Keratinocyte (primary cell): ENCODE results near the gene PODN. TPM values are rescaled to one million over a fixed set of nuclear protein-coding genes. Genes with fewer than 3 reads are reported as not detected.

ENCODE experiments used
- DNase-seq: peaks from one replicate; pipeline ENCODE4 v3.0.0-alpha.2; 2011; ENCODE audit warnings: low read depth, missing footprints, low spot score
- FAIRE-seq: peaks from 2 replicates; lab custom pipeline; 2011; peaks lifted over from hg19 to GRCh38; lab: Jason Lieb, UNC
- H2AFZ ChIP-seq: 2 replicates; pipeline ENCODE4 v1.6.0; 2012; ENCODE audit warnings: low read length, control low read depth, inconsistent platforms; ENCODE audit not compliant: control insufficient read depth
- H3K27ac ChIP-seq: 2 replicates; pipeline ENCODE4 v1.5.1; 2011; ENCODE audit warnings: low read length; ENCODE audit not compliant: control insufficient read depth, insufficient read depth
- H3K27me3 ChIP-seq: 3 replicates; pipeline ENCODE4 v1.6.0; 2011; ENCODE audit warnings: low read length; ENCODE audit not compliant: control insufficient read depth, insufficient read depth; ENCODE audit errors: extremely low read depth
- H3K36me3 ChIP-seq, 2 experiments: 2 replicates in 1 of 2; 3 replicates in 1 of 2; pipeline ENCODE4 v1.5.1; 2011; ENCODE audit warnings: low read length in 2 of 2, mild to moderate bottlenecking in 1 of 2; ENCODE audit not compliant: control insufficient read depth in 2 of 2, insufficient read depth in 2 of 2; ENCODE audit errors: extremely low read depth in 1 of 2
- H3K4me1 ChIP-seq: 3 replicates; pipeline ENCODE4 v1.5.1; 2011; ENCODE audit warnings: low read length; ENCODE audit not compliant: control insufficient read depth, insufficient read depth; ENCODE audit errors: extremely low read depth
- H3K4me2 ChIP-seq: 3 replicates; pipeline ENCODE4 v1.6.0; 2011; ENCODE audit warnings: low read depth, low read length; ENCODE audit not compliant: control insufficient read depth, insufficient read depth; ENCODE audit errors: extremely low read depth
- H3K4me3 ChIP-seq, 3 experiments: fragments of 200-600 bp in 1 of 3; sonication (generic) in 1 of 3; 2 replicates in 2 of 3; 3 replicates in 1 of 3; pipeline ENCODE4 v1.5.1; 2011 to 2016; ENCODE audit warnings: low read length in 3 of 3, mild to moderate bottlenecking in 3 of 3, control low read depth in 2 of 3, inconsistent platforms in 1 of 3, low read depth in 1 of 3, mixed read lengths in 1 of 3, mixed run types in 1 of 3, moderate library complexity in 1 of 3; ENCODE audit not compliant: control insufficient read depth in 2 of 3, insufficient read depth in 2 of 3; ENCODE audit errors: extremely low read depth in 1 of 3
- H3K79me2 ChIP-seq: 2 replicates; pipeline ENCODE4 v1.6.0; 2012; ENCODE audit warnings: low read length; ENCODE audit not compliant: control insufficient read depth, insufficient read depth
- H3K9ac ChIP-seq: 3 replicates; pipeline ENCODE4 v1.6.0; 2011; ENCODE audit warnings: low read length; ENCODE audit not compliant: control insufficient read depth, insufficient read depth; ENCODE audit errors: extremely low read depth
- H3K9me1 ChIP-seq: 3 replicates; pipeline ENCODE4 v1.6.0; 2011; ENCODE audit warnings: low read length; ENCODE audit not compliant: control insufficient read depth, insufficient read depth; ENCODE audit errors: extremely low read depth
- H3K9me3 ChIP-seq: 2 replicates; pipeline ENCODE4 v1.5.1; 2012; ENCODE audit warnings: low read depth, low read length; ENCODE audit not compliant: control insufficient read depth
- H4K20me1 ChIP-seq: 3 replicates; pipeline ENCODE4 v1.6.0; 2011; ENCODE audit warnings: low read length; ENCODE audit not compliant: control insufficient read depth, insufficient read depth; ENCODE audit errors: extremely low read depth
- CTCF ChIP-seq, 3 experiments: IDR thresholded peaks in 1 of 3; conservative IDR thresholded peaks in 1 of 3; optimal IDR thresholded peaks in 1 of 3; 2 replicates in 2 of 3; 3 replicates in 1 of 3; pipeline versions ENCODE3 to v1.5.1; 2011; ENCODE audit warnings: low read length in 3 of 3, mild to moderate bottlenecking in 3 of 3, moderate library complexity in 2 of 3, control low read depth in 1 of 3, inconsistent platforms in 1 of 3; ENCODE audit not compliant: insufficient read depth in 2 of 3; ENCODE audit errors: extremely low read depth in 1 of 3
- EZH2 ChIP-seq: IDR thresholded peaks from one replicate; pipeline ENCODE4 v1.6.1; 2012; ENCODE audit warnings: inconsistent platforms, mild to moderate bottlenecking, low read length, moderate library complexity
- dilution Hi-C: fragments of 300-500 bp; cut with MboI; formaldehyde crosslinking; loops from one replicate; pipeline ENCODE4 v1.7.0; 2020; ENCODE audit warnings: low sequenced_read_pairs; ENCODE audit not compliant: extremely low pct_ligation_motif_present
- polyA plus RNA-seq, 5 experiments: library from polyadenylated mRNA; depleted of rRNA in 3 of 5; stranded (reverse) in 3 of 5; stranded (forward) in 1 of 5; unstranded in 1 of 5; fragments of >200 nt; gene quantifications; 1 replicate in 1 of 5; 2 replicates in 3 of 5; 3 replicates in 1 of 5; pipeline versions ENCODE4 v1.2.1 to v1.2.3, GENCODE V29; 2011 to 2012; ENCODE audit warnings: missing spikeins in 2 of 5, low read depth in 1 of 5, low replicate concordance in 1 of 5

Gene PODN
- polyA plus RNA-seq, 1 donor (not counting 4 experiments of a cell fraction or from before 2014, with no cell fraction given) = not detected

GRCh38 chr1:53092659-53093450 lies 30.8 kb downstream of the PODN start:
- Histone ChIP-seq H3K4me2 (no peak overlapping the region), H3K36me3 (no peaks in the 10 kb centered on the region), H3K4me1 (no peaks in the 10 kb centered on the region), H3K27me3 (peaks cover 5% of the 10 kb centered on the region), H2AFZ (no peak overlapping the region), H4K20me1 (no peaks in the 10 kb centered on the region), H3K9me1 (no peaks in the 10 kb centered on the region), H3K9ac (no peak overlapping the region), H3K79me2 (no peaks in the 10 kb centered on the region), H3K27ac (no peak overlapping the region), H3K4me3 (no peak overlapping the region), H3K9me3 (peaks cover 23% of the 10 kb centered on the region)
- TF ChIP-seq CTCF (optimal IDR thresholded peaks at IDR 0.05 in 1 of 3, IDR thresholded peaks at IDR 0.05 in 1 of 3, conservative IDR thresholded peaks at IDR 0.05 in 1 of 3; ENCODE audit: extremely low read depth in 1 of 3, insufficient read depth in 2 of 3, low read length in 3 of 3) (no peak), EZH2 (no peak)
- FAIRE-seq (no peak), DNase-seq (no peak)
- dilution Hi-C loops = no loop called here

GRCh38 chr1:53093451-53093754 lies 31.4 kb downstream of the PODN start:
- Histone ChIP-seq H3K9me3 (peaks cover 28% of the 10 kb centered on the region), H3K36me3 (no peaks in the 10 kb centered on the region), H3K4me2 (no peak overlapping the region), H3K79me2 (no peaks in the 10 kb centered on the region), H3K27me3 (peaks cover 5% of the 10 kb centered on the region), H2AFZ (no peak overlapping the region), H3K4me3 (no peak overlapping the region), H4K20me1 (no peaks in the 10 kb centered on the region), H3K27ac (no peak overlapping the region), H3K4me1 (no peaks in the 10 kb centered on the region), H3K9me1 (no peaks in the 10 kb centered on the region), H3K9ac (no peak overlapping the region)
- DNase-seq (no peak), FAIRE-seq (no peak)
- dilution Hi-C loops = no loop called here
- no peak for TF ChIP-seq CTCF (optimal IDR thresholded peaks at IDR 0.05 in 1 of 3, IDR thresholded peaks at IDR 0.05 in 1 of 3, conservative IDR thresholded peaks at IDR 0.05 in 1 of 3; ENCODE audit: extremely low read depth in 1 of 3, insufficient read depth in 2 of 3, low read length in 3 of 3)
- TF ChIP-seq EZH2 = no peak
